Measurements from ENCODE around the gene NUP210. TPM values are rescaled to one million over a fixed set of nuclear protein-coding genes. Genes with fewer than 3 reads are reported as not detected.

The NUP210 gene
- total RNA-seq, 4 donors from 2014 or later: 9.8 to 24.6 (median 17.7) TPM

DNA sequence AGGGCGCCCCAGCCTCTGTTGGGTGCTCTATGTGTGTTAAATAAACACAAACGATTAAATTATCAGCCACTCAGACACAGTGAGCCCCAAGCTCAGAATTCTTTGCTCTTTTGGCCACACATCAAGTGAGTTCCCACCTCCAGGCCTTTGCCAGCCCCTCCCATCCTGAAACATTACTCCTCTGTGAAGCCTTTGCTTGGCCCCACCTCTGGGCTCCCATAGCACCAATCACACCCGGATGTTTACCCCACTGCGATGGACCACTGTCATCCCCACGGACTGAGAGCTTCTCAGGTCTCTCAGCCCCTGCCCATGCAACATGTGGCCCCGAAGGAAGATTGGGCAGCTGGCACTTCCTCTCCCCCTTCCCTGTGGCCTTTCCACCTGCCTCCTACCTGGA lies 85.1 kb downstream of the NUP210 start:
- Histone ChIP-seq H3K27me3 (no peaks in the 10 kb centered on the region), H3K9me3 (no peaks in the 10 kb centered on the region), H3K27ac (no peak overlapping the region), H3K4me3 (replicated peaks in 1 of 3) (no peak overlapping the region), H3K36me3 (no peaks in the 10 kb centered on the region), H3K4me1 (no peaks in the 10 kb centered on the region)
- no peak for TF ChIP-seq POLR2A (IDR thresholded peaks at IDR 0.05)
- TF ChIP-seq, protein P1, sequence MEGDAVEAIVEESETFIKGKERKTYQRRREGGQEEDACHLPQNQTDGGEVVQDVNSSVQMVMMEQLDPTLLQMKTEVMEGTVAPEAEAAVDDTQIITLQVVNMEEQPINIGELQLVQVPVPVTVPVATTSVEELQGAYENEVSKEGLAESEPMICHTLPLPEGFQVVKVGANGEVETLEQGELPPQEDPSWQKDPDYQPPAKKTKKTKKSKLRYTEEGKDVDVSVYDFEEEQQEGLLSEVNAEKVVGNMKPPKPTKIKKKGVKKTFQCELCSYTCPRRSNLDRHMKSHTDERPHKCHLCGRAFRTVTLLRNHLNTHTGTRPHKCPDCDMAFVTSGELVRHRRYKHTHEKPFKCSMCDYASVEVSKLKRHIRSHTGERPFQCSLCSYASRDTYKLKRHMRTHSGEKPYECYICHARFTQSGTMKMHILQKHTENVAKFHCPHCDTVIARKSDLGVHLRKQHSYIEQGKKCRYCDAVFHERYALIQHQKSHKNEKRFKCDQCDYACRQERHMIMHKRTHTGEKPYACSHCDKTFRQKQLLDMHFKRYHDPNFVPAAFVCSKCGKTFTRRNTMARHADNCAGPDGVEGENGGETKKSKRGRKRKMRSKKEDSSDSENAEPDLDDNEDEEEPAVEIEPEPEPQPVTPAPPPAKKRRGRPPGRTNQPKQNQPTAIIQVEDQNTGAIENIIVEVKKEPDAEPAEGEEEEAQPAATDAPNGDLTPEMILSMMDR (IDR thresholded peaks at IDR 0.05): no peak
- no peak for DNase-seq
- intact Hi-C loops (cut with DNase I): no loop called here
- 42 to 49% methylated on average over 6 of the region's 6 CpGs for WGBS, 2 donors

DNA sequence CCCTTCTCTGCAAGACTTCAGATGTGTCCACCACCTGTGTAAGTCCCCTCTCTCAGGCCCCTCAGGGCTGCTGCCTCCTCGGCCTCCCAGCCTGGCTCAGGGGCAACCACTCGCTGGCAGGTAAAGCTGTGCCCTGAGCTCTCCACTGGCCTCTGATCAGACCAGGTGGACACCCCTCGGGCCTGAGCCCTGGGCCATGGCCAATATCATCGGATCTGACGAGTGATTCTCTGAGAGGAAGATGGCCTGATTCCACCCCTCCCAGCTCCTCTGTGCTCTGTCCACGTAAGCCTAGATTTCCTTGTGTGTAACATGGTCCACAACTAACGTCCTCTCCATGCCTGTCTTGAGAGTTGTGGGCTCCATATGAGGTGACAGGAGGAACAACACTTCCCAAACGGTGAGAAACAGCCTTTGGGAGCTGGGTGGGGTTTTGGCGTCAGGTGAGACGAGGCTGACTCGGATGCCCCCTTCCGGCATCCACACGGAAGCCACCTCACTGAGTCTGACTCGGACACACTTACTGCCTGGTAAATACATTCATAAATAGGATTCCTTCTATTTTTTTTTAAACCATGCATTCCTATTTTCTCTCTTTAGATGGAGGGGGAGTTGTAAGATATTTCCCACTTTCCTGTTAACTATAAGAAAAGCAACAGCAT lies 86.8 kb downstream of the NUP210 start:
- Histone ChIP-seq H3K27me3 (no peaks in the 10 kb centered on the region), H3K4me1 (no peaks in the 10 kb centered on the region), H3K27ac (no peak overlapping the region), H3K4me3 (replicated peaks in 1 of 3) (no peak overlapping the region), H3K9me3 (no peaks in the 10 kb centered on the region), H3K36me3 (no peaks in the 10 kb centered on the region)
- 89 to 90% methylated on average over 10 to 14 of the region's 14 CpGs for WGBS, 2 donors
- TF ChIP-seq, protein P1 (IDR thresholded peaks at IDR 0.05): no peak
- no peak for TF ChIP-seq POLR2A (IDR thresholded peaks at IDR 0.05)
- intact Hi-C loops (cut with DNase I): no loop called here
- DNase-seq: no peak

DNA sequence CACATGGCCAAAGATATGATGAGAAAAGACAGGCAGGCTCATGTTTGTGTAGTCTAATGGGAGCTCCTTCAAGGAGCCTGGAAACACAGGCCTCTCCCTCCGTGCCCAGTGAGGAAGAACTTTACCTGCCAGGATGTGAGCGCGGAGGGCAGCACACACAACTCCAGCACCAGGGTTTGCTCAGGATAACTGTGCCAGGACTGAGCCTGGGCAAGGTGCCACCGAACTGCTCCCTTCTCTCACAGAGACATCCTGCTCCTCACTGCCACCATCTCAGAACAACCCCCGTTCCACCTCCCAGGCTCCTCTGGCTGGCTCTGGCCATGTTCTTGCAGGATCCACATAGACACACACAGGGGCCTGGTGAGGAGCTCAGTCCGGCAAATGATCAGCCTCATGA lies 87.4 kb downstream of the NUP210 start:
- intact Hi-C loops (cut with DNase I): no loop called here
- H3K27ac ChIP-seq: no peak overlapping the region
- H3K27me3 ChIP-seq: no peaks in the 10 kb centered on the region
- 63 to 74% methylated on average over 6 of the region's 6 CpGs for WGBS, 2 donors
- H3K4me1 ChIP-seq: no peaks in the 10 kb centered on the region
- H3K4me3 ChIP-seq (replicated peaks in 1 of 3): no peak overlapping the region
- TF ChIP-seq POLR2A (IDR thresholded peaks at IDR 0.05): no peak
- TF ChIP-seq, protein P1 (IDR thresholded peaks at IDR 0.05): no peak
- peak; percentile 45 to 67 for DNase-seq
- H3K36me3 ChIP-seq: no peaks in the 10 kb centered on the region
- no peaks in the 10 kb centered on the region for H3K9me3 ChIP-seq

DNA sequence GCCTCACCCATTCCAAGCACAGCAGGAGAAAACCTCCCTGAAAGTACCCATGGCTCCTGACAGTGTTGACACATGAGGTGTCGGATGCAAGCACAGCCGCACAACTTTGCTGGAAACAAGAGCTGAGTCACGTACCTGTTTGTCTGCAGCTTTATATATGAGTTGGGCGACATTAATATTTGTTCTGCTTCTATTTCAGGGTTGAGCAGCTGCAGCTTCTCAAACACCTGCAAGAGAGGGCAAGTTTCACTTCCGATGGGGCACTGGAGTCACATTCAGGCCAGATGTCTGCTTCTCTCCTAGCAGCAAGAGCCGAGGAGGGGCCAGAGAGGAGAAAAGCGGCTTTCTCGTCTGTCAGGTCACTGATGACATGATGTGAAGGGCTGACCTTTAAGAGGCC lies 88.0 kb downstream of the NUP210 start:
- H3K4me1 ChIP-seq: no peaks in the 10 kb centered on the region
- no peaks in the 10 kb centered on the region for H3K9me3 ChIP-seq
- H3K27ac ChIP-seq: no peak overlapping the region
- DNase-seq: no peak
- no peak overlapping the region for H3K4me3 ChIP-seq (replicated peaks in 1 of 3)
- peaks cover 0 to 3% of the 10 kb centered on the region in 2 donors for H3K36me3 ChIP-seq
- TF ChIP-seq POLR2A (IDR thresholded peaks at IDR 0.05): no peak
- intact Hi-C loops (cut with DNase I): no loop called here
- no peaks in the 10 kb centered on the region for H3K27me3 ChIP-seq
- WGBS, 2 donors: 76% methylated on average over 8 of the region's 8 CpGs

DNA sequence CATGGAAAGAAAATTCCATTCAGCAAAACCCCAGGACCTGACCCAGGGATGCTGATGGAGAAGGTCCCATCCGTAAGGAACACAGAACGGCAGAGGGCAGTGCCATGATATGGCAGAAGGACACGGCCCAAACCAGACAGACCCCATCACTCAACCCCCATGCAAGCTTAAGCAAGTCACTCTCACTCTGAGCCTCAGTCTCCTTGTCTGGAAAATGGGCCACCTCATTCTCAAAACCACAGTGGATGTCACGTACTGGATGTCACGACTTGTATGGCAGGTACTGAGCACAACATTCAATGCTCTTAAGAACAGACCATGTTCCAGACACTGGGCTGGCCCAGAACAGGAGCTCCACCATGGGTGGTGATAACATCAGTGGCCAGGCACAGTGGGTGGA lies 90.4 kb downstream of the NUP210 start:
- no peaks in the 10 kb centered on the region for H3K27me3 ChIP-seq
- WGBS, 2 donors: 93 to 95% methylated on average over 5 of the region's 5 CpGs
- H3K36me3 ChIP-seq: peaks cover 0 to 7% of the 10 kb centered on the region in 2 donors
- H3K4me1 ChIP-seq: no peaks in the 10 kb centered on the region
- no peak overlapping the region for H3K4me3 ChIP-seq (replicated peaks in 1 of 3)
- intact Hi-C loops (cut with DNase I): no loop called here
- no peak for DNase-seq
- H3K9me3 ChIP-seq: no peaks in the 10 kb centered on the region
- no peak overlapping the region for H3K27ac ChIP-seq
- TF ChIP-seq, protein P1 (IDR thresholded peaks at IDR 0.05): no peak
- TF ChIP-seq POLR2A (IDR thresholded peaks at IDR 0.05): no peak

Data from thyroid gland (tissue), 4 donors.